ENCODE data around the gene CSNK2A2. TPM values are rescaled to one million over a fixed set of nuclear protein-coding genes. Genes with fewer than 3 reads are reported as not detected.

Gene CSNK2A2
- total RNA-seq, 2 donors from 2014 or later = 53.4 to 62.0 TPM

DNA sequence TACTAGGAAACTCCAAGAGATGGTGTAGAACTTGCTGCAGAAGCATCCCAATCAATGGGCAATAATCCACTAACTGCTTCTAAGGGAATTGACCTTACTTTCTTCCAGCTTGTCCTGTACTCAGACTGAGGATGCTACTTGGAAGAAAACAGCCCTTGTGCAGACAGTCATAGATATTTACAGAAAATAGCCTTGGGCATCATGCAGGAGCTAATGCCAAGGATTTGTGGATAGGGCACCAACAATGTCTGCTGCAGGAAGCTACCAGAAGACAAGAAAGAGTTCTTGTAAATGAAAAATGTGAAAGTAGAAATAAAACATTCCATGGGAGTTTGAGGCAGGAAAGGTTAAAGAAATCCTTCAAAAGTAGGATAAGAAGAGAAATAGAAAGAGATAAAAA, 21.5 kb upstream of the CSNK2A2 start:
- Histone ChIP-seq H3K4me3 (no peak overlapping the region), H3K4me1 (no peaks in the 10 kb centered on the region), H3K27ac (no peak overlapping the region), H3K27me3 (no peaks in the 10 kb centered on the region), H3K36me3 (no peaks in the 10 kb centered on the region), H3K9ac (ENCODE audit: low read depth in 2 of 2, low read length in 2 of 2) (no peak overlapping the region), H3K9me3 (no peaks in the 10 kb centered on the region)
- intact Hi-C loops (cut with DNase I) = no loop called here
- TF ChIP-seq, protein P1, sequence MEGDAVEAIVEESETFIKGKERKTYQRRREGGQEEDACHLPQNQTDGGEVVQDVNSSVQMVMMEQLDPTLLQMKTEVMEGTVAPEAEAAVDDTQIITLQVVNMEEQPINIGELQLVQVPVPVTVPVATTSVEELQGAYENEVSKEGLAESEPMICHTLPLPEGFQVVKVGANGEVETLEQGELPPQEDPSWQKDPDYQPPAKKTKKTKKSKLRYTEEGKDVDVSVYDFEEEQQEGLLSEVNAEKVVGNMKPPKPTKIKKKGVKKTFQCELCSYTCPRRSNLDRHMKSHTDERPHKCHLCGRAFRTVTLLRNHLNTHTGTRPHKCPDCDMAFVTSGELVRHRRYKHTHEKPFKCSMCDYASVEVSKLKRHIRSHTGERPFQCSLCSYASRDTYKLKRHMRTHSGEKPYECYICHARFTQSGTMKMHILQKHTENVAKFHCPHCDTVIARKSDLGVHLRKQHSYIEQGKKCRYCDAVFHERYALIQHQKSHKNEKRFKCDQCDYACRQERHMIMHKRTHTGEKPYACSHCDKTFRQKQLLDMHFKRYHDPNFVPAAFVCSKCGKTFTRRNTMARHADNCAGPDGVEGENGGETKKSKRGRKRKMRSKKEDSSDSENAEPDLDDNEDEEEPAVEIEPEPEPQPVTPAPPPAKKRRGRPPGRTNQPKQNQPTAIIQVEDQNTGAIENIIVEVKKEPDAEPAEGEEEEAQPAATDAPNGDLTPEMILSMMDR (IDR thresholded peaks at IDR 0.05) = no peak
- no peak for DNase-seq

DNA sequence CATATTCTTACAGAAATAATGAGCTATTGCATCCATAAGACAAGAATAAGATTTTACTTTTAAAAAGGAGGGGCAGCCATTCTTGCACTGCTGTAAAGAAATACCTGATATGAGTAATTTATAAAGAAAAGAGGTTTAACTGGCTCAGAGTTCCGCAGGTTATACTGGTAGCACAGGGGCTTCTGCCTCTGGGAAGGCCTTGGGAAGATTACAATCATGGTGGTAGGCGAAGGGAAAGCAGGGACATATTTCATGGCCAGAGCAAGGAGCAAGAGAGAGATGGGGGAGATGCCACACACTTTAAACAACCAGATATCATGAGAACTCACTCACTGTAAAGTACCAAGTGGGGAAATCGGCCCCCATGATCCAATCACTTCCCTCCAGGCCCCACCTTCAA, 20.9 kb upstream of the CSNK2A2 start:
- no peak for DNase-seq
- intact Hi-C loops (cut with DNase I) = no loop called here
- Histone ChIP-seq H3K9me3 (no peaks in the 10 kb centered on the region), H3K4me3 (no peak overlapping the region), H3K9ac (ENCODE audit: low read depth in 2 of 2, low read length in 2 of 2) (no peak overlapping the region), H3K27ac (no peak overlapping the region), H3K36me3 (no peaks in the 10 kb centered on the region), H3K27me3 (no peaks in the 10 kb centered on the region), H3K4me1 (no peaks in the 10 kb centered on the region)
- TF ChIP-seq, protein P1 (IDR thresholded peaks at IDR 0.05) = no peak

DNA sequence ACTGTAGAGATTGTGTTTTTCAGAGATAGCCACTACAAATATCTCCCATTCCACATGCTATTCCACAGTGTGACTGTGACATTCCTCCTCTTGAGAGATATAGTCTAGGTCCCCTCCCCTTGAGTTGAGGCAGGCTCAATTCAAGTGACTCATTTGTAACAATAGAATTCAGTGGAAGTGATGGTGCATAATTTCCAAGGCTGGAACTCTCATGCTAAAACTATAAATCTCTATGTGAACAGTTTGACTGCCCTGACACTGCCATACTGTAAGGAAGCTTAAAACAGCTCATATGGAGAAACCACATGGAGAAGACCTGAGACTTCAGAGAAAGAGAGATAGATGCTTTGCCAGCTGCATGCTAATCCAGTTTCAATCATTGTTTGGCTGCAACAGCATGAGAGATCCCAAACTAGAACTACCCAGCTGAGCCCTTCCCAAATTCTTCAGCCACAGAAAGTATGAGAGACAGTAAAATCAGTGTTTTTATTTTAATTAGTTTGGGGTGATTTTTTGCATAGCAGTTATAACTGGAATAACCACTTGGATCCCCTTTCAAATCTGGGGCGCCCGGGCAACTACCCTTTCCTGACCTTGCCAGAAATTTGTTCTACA, 19.5 kb upstream of the CSNK2A2 start:
- no peak overlapping the region for H3K4me3 ChIP-seq
- no peak overlapping the region for H3K9ac ChIP-seq (ENCODE audit: low read depth in 2 of 2, low read length in 2 of 2)
- H3K9me3 ChIP-seq = no peaks in the 10 kb centered on the region
- no peaks in the 10 kb centered on the region for H3K27me3 ChIP-seq
- intact Hi-C loops (cut with DNase I) = no loop called here
- no peaks in the 10 kb centered on the region for H3K4me1 ChIP-seq
- H3K36me3 ChIP-seq = no peaks in the 10 kb centered on the region
- TF ChIP-seq, protein P1 (IDR thresholded peaks at IDR 0.05) = no peak
- no peak overlapping the region for H3K27ac ChIP-seq
- DNase-seq = no peak

DNA sequence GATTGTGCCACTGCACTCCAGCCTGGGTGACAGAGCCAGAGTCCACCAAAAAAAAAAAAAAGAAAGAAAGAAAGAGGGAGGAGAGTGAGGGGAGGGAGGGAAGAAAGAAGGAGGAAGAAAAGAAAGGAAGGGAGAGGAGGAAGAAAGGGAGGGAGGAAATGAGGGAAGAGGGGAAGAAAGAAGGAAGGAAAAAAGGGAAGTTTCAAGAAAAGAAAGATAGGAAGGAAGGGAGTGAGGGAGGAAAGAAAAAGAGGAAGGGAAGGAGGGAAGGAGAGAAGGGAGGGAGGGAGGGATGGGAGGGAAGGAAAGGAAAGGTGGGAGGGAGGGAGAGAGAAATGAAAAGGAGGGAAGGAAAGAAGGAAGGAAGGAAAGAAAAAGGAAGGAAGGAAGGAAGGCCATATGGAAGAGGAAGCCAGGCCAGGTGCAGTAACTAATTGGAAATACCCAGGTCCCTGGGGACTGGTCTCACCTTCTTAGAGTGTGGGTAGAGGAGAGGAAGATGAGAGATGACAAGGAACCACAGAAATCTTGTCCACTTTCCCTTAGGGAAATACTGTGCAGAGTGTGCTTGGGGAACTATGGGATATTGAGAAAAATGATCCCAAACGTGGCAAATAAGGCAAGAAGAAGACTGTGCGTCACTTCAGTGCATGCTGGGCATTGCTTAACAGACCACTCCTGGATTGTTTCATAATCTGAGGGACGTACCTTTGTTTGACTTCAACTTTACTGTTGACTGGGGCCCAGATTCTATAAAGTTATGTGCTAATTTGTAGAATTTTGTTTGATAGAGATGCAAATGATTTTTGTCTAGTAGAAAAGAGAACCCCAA, 15.1 kb upstream of the CSNK2A2 start:
- H3K36me3 ChIP-seq = no peaks in the 10 kb centered on the region
- no peaks in the 10 kb centered on the region for H3K9me3 ChIP-seq
- no peak for DNase-seq
- TF ChIP-seq, protein P1 (IDR thresholded peaks at IDR 0.05) = no peak
- intact Hi-C loops (cut with DNase I) = no loop called here
- no peak overlapping the region for H3K9ac ChIP-seq (ENCODE audit: low read depth in 2 of 2, low read length in 2 of 2)
- no peak overlapping the region for H3K4me3 ChIP-seq
- H3K4me1 ChIP-seq = no peaks in the 10 kb centered on the region
- H3K27me3 ChIP-seq = no peaks in the 10 kb centered on the region
- no peak overlapping the region for H3K27ac ChIP-seq

DNA sequence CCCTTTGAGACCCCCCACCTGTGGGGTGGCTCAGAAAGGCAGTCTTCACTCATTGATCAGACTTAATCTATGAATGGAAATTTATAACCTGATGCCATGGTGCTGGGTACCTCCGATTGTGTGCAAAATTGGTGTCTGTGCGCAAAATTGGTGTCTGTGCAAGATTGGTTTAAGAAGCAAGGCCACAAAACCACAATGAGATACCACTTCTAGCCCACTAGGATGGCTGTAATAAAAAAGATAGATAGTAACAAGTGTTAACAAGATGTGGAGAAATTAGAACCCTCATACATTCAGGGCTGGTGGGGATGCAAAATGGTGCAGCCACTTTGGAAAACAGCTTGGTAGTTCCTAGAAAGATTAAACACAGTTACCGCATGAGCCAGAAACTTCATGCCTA, 13.9 kb upstream of the CSNK2A2 start:
- Histone ChIP-seq H3K9ac (ENCODE audit: low read depth in 2 of 2, low read length in 2 of 2) (no peak overlapping the region), H3K27me3 (no peaks in the 10 kb centered on the region), H3K4me3 (no peak overlapping the region), H3K9me3 (no peaks in the 10 kb centered on the region), H3K36me3 (no peaks in the 10 kb centered on the region), H3K27ac (no peak overlapping the region), H3K4me1 (no peaks in the 10 kb centered on the region)
- TF ChIP-seq, protein P1 (IDR thresholded peaks at IDR 0.05) = no peak
- intact Hi-C loops (cut with DNase I) = no loop called here
- DNase-seq = no peak

Data from colonic mucosa (tissue), 4 donors.